GM19193 (cell line): ENCODE measurements around the gene GPA33.

Experiments used
- POLR2A ChIP-seq: IDR thresholded peaks from 4 replicates; pipeline ENCODE4 v1.6.1; 2011; ENCODE audit not compliant: insufficient read depth, insufficient read length; ENCODE audit errors: extremely low read depth

Gene GPA33

GRCh38 chr1:167105271-167106118 is 15.3 kb upstream of the GPA33 start:
- TF ChIP-seq POLR2A, result no peak

- TF ChIP-seq POLR2A, result no peak
Measured at GRCh38 chr1:167104256-167104633, 14.1 kb upstream of the GPA33 start.

GRCh38 chr1:167102906-167103573 is 12.9 kb upstream of the GPA33 start:
- no peak for TF ChIP-seq POLR2A

GRCh38 chr1:167101754-167102153 is 11.6 kb upstream of the GPA33 start:
- TF ChIP-seq POLR2A, result no peak

GRCh38 chr1:167100730-167101129 is 10.6 kb upstream of the GPA33 start:
- TF ChIP-seq POLR2A, result no peak

- no peak for TF ChIP-seq POLR2A
Measured at GRCh38 chr1:167099851-167100250, 9.7 kb upstream of the GPA33 start.

GRCh38 chr1:167095368-167095767 is 5.2 kb upstream of the GPA33 start:
- TF ChIP-seq POLR2A, result no peak

- no peak for TF ChIP-seq POLR2A
Measured at GRCh38 chr1:167094690-167095089, 4.5 kb upstream of the GPA33 start.

GRCh38 chr1:167093846-167094516 is 3.8 kb upstream of the GPA33 start, which contains the start of gene STYXL2:
Gene STYXL2 (plus strand): TSS chr1:167094075. CDS start chr1:167094850, 775 bp downstream.
- TF ChIP-seq POLR2A, result no peak

- no peak for TF ChIP-seq POLR2A
Measured at GRCh38 chr1:167092653-167093052, 2.5 kb upstream of the GPA33 start.

- TF ChIP-seq POLR2A, result no peak
Measured at GRCh38 chr1:167089939-167090313, 251 bp downstream of the GPA33 start.

GRCh38 chr1:167088746-167089417 is 1.3 kb downstream of the GPA33 start:
- no peak for TF ChIP-seq POLR2A

GRCh38 chr1:167086768-167087167 is 3.4 kb downstream of the GPA33 start:
- no peak for TF ChIP-seq POLR2A

- TF ChIP-seq POLR2A, result no peak
Measured at GRCh38 chr1:167086033-167086432, 4.1 kb downstream of the GPA33 start.

- TF ChIP-seq POLR2A, result no peak
Measured at GRCh38 chr1:167084757-167085156, 5.4 kb downstream of the GPA33 start.
